HG03575 (cell line): ENCODE data around the gene TRPM2.
"Not testable (repeated sequence)": the region's sequence is repeated elsewhere in the genome, so short reads cannot be mapped to it uniquely, and the experiment has no call there.

Source experiments
- ATAC-seq: cut with Tn5 transposase; IDR thresholded peaks from one replicate; pipeline ENCODE4 v1.9.1; 2021; ENCODE audit not compliant: unreplicated experiment, insufficient number of reproducible peaks, low FRiP score; ENCODE audit errors: extremely low read depth

TRPM2 gene

DNA sequence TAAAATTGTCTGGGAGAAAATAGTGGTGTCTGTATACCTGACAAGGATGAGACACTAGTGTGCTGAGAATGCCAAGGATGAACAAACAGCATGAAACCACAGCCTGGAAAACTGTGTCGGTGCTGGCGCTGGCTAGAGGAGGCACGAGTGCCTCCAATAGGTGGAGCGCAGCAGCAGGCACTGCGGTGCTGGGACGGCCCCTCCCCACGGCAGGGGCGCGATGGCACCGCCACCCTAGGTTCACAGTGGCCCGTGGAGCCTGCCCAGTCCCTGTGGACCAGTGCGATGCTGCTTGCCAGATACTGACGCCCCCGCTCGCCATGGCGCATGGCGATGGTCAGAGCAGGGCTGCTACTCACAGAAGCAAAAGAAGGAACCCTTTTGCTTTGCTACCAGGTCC lies 21.0 kb upstream of the TRPM2 start:
- no peak for ATAC-seq

DNA sequence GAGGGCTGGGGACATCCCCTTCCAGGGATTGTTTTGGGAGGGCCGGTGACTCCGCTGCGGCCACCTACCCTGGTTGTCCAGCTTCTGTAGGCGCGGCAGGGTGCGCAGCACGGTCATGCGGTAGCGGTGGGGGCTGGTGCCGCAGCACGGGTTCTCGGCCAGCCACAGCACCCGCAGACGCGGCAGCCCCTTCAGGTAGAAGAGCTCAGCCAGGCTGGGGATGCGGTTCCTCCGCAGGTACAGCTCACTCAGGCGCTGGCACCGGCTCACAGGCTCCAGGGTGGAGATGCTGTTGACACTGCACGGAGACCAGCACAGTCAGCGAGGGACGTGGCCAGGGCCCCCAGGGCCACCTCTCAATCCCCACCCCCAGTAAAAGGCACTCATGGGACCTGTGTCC lies 20.5 kb upstream of the TRPM2 start:
- ATAC-seq = no peak

DNA sequence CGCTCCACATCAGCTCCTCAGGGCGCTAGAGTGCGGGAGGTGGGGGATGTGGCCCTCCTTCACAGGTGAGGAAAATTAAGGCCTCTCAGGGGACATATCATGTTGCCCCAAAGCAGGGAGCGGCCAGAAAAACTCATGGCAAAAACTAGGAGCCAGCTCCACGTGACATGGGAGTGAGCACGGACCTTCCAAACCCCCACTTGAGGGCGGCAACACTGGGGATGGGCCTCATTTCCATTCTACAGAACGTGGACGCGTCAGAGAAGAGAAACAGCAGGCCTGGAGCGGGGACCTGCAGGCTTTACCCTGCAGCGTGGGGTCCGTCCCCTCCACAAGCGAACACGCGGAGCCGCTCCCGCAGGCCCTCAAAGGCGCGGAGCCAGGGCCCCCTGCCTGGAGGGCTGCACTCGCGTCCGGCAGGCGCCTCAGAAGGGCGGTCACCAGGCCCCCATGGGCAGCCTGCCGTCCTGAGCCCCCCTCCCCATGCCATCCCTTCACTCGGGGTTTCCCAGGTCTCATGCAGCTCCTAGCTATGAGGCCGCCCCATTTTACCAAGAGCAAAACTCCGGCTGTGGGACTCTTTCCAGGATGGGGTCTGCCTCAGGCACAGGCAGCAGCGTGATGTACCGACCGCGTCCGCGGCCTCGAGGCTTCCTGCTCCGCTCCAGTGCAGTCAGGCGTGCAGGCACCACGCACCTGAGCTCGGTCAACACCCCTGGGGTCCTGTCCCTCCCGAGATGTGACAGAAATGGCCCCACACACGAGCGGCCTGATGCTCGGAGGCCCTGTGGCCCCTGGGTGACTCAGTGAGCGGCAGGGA lies 19.7 kb upstream of the TRPM2 start:
- no peak for ATAC-seq

DNA sequence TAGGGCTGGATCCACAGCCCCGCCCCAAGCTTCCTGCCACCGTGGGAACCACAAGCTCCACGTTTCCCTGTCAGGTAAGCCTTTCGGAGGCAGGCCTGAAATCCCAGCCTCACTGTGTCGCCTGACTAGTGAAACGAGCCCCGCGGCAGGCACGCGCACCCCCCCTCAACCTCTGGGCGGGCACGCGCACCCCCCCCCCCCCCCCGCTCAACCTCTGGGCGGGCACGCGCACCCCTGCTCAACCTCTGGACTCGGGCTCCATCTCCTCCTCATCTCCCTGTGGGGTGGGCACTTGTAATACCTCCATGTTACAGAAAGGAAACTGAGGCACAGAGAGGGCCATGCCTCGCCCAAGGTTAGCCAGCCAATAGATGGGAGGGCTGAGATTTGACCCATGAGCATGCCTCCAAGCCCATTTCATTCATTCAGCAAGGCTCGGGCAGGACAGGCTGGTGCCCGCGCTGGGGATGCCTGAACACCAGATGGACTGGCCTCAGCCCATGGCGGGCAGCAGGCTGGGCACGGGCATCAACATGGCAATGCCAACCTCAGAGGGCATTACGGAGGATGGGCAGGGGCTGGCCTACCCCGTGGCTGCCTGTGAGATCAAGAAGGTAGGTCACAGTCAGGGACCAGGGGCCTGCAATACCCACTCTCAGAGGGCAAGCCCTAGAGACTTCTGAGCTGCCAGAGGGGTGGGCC lies 18.9 kb upstream of the TRPM2 start:
- ATAC-seq = no peak

DNA sequence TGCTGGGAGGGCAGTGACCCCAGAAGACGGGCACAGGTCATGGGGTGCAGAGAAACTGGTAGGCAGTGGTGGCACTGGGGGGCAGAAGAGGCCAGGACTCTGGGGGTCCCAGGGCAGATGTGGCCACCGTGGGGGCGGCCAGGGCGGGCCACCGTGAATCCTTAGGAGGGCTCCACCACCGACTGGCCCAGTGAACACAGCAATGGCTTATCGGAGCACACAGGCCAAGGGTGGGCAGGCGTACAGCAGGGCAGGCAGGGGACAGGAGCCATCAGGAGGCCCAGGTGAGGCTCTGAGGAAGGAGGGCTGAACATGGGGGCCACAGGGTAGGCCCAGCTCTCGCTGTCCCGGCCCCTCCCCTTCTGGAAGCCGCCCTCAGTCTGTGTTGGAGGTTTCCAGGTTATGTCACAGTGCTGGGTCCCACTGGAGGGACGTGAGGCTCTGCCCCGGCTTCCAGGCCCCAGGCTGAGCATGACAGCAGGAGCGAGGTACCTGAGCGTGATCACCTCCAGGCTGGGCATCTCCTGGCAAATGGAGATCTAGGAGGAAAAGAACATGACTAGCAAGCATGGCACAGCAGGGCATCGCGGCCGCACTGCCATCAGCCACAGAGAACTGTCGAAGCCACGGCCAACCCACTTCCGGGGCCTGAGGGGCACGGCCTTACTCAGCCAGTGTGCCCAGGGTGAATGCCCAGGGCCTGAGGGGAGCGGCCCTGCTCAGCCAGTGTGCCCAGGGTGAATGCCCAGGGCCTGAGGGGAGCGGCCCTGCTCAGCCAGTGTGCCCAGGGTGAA lies 18.0 kb upstream of the TRPM2 start:
- ATAC-seq = no peak

DNA sequence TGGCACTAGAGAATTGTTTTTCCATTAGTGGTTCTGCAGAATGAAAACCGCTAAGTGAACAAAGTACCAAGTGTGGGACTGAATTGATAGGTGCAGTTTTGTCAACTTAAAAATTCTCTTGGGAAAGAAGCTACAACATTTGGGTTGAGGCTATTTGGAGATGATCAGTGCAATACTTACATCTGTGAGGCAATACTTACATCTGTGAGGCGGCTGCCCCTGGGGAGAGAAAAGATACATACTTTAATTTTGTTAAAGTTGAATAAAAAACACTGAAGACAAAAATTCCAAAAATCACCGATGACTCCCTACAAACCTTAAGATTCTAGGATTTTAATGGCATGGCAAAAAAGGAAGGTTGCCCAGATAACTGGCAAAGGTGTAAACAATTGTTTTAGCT lies 16.0 kb upstream of the TRPM2 start:
- ATAC-seq = no peak

DNA sequence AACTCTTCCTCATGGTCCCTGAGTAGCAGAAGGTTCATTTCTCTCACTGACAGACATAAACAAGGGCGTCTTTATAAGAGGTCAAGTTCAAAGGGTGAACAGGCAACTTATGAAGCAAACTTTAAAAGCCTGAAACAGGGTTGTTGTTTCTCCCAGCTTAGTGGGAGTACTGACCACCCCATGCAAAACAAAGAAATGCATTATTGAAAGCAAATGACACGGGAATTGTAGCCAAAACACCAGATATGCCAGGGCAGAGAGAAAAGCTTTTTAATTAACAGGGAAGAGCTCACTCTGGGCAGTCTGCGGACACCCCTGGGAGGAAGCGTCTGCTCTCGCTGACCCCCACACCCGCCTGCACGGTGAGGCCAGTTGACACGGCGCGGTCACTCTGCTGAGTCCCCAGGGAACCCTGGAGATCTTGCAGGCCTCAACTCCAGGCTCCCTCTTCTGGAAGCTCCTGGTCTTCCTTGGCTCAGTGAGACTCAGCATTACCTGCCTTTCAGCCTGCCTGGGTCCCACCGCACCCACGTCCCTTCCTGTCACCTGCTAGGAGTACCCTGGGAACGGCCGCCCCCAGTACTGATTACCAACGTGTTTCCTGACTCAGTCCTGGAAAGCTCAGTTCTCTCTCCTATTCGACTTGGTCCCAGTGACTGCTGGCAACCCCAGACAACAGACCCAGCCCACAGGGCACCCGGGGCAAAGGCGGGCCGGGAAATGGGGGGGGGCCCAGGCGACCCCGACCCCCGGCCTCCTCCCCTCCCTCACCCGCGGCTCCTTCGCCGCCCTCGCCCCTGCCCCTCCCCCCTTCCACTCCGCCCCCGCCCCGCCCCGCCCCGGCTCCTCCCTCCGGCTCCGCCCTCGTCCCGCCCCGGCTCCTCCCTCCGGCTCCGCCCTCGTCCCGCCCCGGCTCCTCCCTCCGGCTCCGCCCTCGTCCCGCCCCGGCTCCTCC lies 15.2 kb upstream of the TRPM2 start:
- no peak for ATAC-seq

DNA sequence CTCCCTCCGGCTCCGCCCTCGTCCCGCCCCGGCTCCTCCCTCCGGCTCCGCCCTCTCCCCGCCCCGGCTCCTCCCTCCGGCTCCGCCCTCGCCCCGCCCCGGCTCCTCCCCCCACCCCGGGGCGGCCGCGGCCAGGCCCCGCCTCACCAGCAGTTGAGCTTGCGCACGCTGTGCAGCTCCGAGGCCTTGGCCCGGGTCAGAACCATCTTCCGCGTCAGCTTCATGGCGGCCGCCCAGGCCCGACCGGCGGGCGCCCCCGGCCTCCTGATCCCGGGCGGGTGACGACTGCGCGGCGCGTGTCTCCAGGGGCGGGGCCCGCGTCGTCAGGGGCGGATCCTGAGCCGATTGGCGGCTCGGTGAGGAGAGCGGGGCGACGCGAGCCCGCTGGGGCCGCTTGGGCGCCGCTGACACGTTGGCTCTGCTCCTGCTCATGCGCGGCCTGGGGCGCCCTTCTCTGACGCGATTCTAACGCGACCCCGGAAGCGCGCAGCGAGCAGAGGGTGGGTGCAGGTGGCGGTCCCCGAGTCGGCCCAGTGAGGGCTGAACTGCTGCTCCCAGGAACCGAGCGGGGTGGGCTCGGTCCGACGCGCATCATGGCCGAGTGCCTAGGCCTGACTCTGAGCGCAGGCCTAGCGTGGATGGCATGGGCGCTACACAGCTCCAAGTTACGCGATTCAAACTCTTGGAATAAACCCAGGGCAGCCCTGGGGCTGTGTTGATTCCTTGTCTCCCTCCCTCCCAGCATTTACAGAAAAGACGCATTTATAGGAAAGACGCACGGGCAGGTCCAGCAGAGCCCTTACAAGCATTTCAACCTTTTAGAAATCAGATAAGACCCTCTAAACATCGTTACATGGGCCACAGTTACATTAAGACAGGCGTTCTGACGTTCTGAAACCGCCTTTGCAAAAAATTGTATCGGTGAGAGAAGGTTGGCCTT lies 14.2 kb upstream of the TRPM2 start, which contains the start of gene CFAP410:
TSS of gene CFAP410 (minus strand) at position 420 of the 940 bp plus-strand sequence. CDS start at position 224, 196 bp downstream.
- peak; percentile 34 for ATAC-seq

DNA sequence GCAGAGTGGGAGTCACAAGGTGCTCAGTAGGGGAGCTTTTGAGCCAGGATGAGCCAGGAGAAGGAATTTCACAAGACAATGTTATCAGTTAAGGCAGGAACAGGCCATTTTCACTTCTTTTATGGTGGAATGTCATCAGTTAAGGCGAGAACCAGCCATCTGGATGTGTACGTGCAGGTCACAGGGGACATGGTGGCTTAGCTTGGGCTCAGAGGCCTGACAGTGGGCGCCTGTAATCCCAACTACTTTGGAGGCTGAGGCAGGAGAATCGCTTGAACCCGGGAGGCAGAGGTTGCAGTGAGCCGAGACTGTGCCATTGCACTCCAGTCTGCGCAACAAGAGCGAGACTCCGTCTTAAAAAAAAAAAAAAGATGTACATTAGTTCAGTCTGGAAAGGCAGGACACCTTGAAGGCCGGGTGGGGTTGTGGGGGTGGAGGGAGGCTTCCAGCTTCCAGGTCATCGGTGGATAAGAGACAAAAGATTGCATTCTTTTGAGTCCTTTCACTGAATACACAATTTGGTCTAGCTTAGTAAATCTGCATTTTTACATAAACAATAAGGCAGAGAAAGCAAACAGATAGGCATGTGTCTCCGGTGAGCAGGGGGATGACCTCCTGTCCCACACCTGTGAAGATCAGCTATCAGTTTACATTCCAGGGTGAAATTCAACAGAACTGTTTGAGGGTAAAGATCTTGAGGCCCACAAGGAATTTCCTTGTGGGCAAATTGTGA lies 11.5 kb upstream of the TRPM2 start:
- not testable (repeated sequence) for ATAC-seq

DNA sequence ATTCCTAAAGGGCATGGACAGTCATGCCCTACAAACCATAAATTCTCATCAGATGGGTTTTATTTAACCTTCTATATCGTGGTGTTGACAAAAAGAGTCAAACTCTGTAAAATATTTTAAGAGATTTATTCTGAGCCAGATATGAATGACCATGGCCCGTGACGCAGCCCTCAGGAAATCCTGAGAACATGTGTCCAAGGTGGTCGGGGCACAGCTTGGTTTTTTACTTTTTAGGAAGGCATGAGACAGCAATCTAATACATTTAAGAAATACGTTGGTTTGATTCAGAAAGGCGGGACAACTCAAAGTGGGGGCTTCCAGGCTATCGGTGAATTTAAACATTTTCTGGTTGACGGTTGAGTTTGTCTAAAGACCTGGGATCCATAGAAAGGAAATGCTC lies 10.4 kb upstream of the TRPM2 start:
- ATAC-seq = not testable (repeated sequence)

DNA sequence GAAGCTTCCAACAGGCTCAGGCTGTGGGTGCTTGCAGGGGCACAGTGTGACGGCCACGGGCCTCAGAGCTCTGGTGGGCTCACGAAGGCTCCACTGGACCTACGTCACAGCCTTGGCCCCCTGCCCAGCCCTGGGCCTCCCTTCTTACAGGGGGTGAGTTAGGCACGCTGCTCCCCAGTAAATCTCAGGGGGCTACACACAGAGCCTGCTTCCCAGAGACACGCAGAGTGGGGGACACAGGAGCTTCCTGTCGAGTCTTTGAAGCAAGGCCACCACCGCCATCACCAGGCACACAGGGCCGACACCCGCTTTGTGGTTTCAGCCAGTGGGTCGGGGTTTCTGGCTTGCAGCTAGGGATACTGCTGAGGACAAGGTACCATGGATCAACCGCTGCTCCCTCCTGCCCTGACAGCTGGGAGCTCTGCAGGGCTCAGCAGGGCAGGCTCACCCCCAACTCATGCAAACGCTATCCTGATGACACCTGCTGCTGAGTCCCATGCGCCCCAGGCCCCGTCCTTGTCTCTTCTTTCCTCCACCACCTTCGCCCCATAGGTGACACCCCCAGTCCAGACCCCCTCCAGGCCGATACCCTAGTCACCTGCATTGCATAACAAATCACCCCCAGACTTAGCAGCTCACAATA lies 8.8 kb upstream of the TRPM2 start:
- ATAC-seq = no peak

DNA sequence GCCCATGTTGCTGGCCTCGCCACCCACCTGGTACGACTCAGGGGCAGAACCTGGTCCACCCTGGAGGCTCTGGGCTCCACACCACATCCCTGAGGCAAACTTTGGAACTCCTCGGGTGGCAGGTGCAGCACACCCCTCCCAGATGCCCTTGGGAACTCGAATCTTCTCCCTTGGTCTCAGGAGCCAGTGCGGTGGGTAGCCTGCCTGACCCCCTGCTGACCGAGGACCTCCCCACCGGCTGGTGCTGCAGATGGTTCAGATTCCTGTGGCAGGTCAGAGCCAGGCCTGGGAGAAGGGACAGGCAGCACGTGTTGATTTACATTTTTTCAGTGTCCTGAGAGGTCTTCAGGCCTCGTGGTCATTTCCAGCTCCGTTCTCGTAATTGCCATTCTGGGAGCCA lies 7.9 kb upstream of the TRPM2 start:
- ATAC-seq = no peak

DNA sequence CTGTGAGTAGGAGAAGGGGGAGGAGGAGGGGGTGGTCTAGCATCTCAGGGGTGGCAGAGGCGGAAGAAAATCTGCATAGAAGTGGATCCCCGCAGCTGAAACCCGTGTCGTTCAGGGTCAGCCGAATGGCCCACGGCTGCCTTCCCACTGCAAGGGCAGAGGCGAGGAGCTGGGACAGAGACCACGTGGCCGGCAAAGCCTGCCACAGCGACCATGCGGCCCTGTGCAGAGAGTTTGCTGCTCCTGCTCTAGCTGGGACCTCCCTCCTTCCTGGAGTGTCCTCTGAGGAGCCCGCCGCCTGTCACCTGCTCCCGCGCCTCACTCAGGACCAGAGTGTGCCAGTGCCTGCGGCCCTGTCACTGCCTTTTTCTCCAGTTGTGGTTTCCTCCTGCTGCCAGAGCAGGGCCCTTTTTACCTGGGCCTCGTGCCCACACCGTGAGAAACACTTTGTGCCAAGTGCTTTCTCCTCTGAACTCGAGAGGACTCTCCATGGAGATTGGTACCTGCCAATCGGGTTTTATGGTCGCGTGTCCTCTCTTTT lies 5.4 kb upstream of the TRPM2 start:
- ATAC-seq = no peak

DNA sequence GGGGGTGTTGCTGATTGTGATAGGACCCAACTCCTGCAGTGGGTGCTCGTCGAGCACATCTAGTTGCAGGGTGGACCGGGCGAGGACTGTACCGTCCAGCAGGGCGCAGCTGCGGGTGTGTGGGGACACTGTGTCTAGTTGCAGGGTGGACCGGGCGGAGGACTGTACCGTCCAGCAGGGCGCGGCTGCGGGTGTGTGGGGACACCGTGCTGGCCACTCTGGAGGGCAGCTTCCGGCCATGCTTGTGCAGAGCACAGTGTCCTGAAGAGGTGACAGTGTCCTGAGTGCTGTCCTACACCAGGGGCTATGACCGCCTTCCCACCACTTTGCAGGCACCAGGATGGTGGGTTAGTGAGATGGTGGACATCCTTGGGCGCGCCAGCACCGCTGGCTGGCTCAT lies 4.6 kb upstream of the TRPM2 start:
- no peak for ATAC-seq

DNA sequence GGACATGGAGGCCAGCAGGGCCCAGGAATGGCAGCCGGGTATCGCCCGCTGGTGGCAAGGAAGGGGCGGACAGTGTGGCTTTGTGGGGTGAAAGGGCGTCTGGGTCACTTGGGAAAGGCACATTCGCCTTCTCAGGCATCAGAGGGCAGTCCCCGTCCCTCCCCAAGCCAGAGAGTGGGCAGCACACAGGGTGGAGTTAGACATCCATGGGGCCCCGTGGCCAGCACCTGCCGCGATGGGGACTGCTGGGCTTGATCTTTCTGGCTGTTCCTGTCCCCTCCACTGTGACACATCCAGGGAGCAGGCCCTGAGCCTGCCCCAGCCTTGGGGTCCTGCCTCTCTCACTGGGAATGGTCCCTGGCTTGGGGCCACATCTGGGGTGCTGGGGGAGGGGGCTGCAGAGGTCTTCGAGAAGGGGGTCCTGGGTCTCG lies 4.0 kb upstream of the TRPM2 start:
- no peak for ATAC-seq
